WERI-Rb-1 (cell line): ENCODE data around the gene RNF115.

Experiments
- DNase-seq: peaks from one replicate; pipeline ENCODE4 v3.0.0-alpha.2; 2020
- H3K27ac ChIP-seq: fragments of 250-450 bp; sonication (Bioruptor Pico); 2 replicates; pipeline ENCODE4 v1.5.1; 2020; ENCODE audit warnings: mild to moderate bottlenecking, moderate library complexity
- H3K27me3 ChIP-seq: fragments of 250-450 bp; sonication (Bioruptor Pico); 2 replicates; pipeline ENCODE4 v1.5.1; 2021; ENCODE audit warnings: mild to moderate bottlenecking, low read depth, moderate library complexity; ENCODE audit not compliant: insufficient read depth, severe bottlenecking
- H3K36me3 ChIP-seq: fragments of 250-450 bp; sonication (Bioruptor Pico); 2 replicates; pipeline ENCODE4 v1.5.1; 2020; ENCODE audit warnings: mild to moderate bottlenecking, moderate library complexity
- H3K4me3 ChIP-seq: 2 replicates; pipeline ENCODE4 v1.5.1; 2011; ENCODE audit warnings: low read depth, mild to moderate bottlenecking, control low read depth, low read length
- H3K9me3 ChIP-seq: fragments of 250-450 bp; sonication (Bioruptor Pico); 2 replicates; pipeline ENCODE4 v1.5.1; 2021; ENCODE audit warnings: mild to moderate bottlenecking, moderate library complexity; ENCODE audit not compliant: severe bottlenecking
- CTCF ChIP-seq: IDR thresholded peaks from 2 replicates; pipeline ENCODE4 v1.5.1; 2011; ENCODE audit warnings: low read depth, mild to moderate bottlenecking, control low read depth, inconsistent platforms, low read length

Gene RNF115

GRCh38 chr1:145708063-145708462 is 115.8 kb downstream of the RNF115 start:
- peak overlapping the region; percentile 0; the same call in 1 of the 2 replicates for H3K27ac ChIP-seq

GRCh38 chr1:145707183-145707867 is 116.6 kb downstream of the RNF115 start, which contains the start of gene PDZK1:
Gene PDZK1, minus strand, starts transcription at chr1:145707368. Its CDS starts 19,347 bp downstream, at chr1:145688021.
- peak; percentile 68 for DNase-seq
- no peaks in the 10 kb centered on the region for H3K9me3 ChIP-seq
- no peaks in the 10 kb centered on the region for H3K36me3 ChIP-seq
- H3K27me3 ChIP-seq = no peaks in the 10 kb centered on the region
- no peak within 1 kb of the TSS for H3K4me3 ChIP-seq
- H3K27ac ChIP-seq = peak within 1 kb of the TSS; percentile 0; the same call in 1 of the 2 replicates
- TF ChIP-seq CTCF = no peak

More at GRCh38 chr1:145708063-145708462, 115.8 kb downstream of the RNF115 start:
- H3K9me3 ChIP-seq = no peaks in the 10 kb centered on the region
- peak; percentile 96 for DNase-seq
- no peaks in the 10 kb centered on the region for H3K36me3 ChIP-seq
- no peak overlapping the region for H3K4me3 ChIP-seq
- TF ChIP-seq CTCF = no peak
- H3K27me3 ChIP-seq = no peaks in the 10 kb centered on the region

GRCh38 chr1:145706086-145706664 is 117.7 kb downstream of the RNF115 start:
- Histone ChIP-seq H3K27ac (no peak overlapping the region), H3K27me3 (no peaks in the 10 kb centered on the region), H3K36me3 (no peaks in the 10 kb centered on the region), H3K4me3 (no peak overlapping the region), H3K9me3 (no peaks in the 10 kb centered on the region)
- no peak for TF ChIP-seq CTCF
- no peak for DNase-seq

GRCh38 chr1:145705622-145706021 is 118.3 kb downstream of the RNF115 start:
- Histone ChIP-seq H3K4me3 (no peak overlapping the region), H3K27ac (no peak overlapping the region), H3K36me3 (no peaks in the 10 kb centered on the region), H3K9me3 (no peaks in the 10 kb centered on the region), H3K27me3 (no peaks in the 10 kb centered on the region)
- no peak for TF ChIP-seq CTCF
- no peak for DNase-seq

- no peak for TF ChIP-seq CTCF
- no peak for DNase-seq
- no peak overlapping the region for H3K4me3 ChIP-seq
- H3K27me3 ChIP-seq = no peaks in the 10 kb centered on the region
- no peaks in the 10 kb centered on the region for H3K9me3 ChIP-seq
- no peak overlapping the region for H3K27ac ChIP-seq
- no peaks in the 10 kb centered on the region for H3K36me3 ChIP-seq
Observed at GRCh38 chr1:145702826-145703225, 121.1 kb downstream of the RNF115 start.

GRCh38 chr1:145702052-145702451 is 121.8 kb downstream of the RNF115 start:
- no peaks in the 10 kb centered on the region for H3K36me3 ChIP-seq
- H3K9me3 ChIP-seq = no peaks in the 10 kb centered on the region
- H3K4me3 ChIP-seq = no peak overlapping the region
- no peak overlapping the region for H3K27ac ChIP-seq
- no peaks in the 10 kb centered on the region for H3K27me3 ChIP-seq
- DNase-seq = no peak
- TF ChIP-seq CTCF = no peak
